ENCODE results near the gene CD33.

The CD33 gene

DNA sequence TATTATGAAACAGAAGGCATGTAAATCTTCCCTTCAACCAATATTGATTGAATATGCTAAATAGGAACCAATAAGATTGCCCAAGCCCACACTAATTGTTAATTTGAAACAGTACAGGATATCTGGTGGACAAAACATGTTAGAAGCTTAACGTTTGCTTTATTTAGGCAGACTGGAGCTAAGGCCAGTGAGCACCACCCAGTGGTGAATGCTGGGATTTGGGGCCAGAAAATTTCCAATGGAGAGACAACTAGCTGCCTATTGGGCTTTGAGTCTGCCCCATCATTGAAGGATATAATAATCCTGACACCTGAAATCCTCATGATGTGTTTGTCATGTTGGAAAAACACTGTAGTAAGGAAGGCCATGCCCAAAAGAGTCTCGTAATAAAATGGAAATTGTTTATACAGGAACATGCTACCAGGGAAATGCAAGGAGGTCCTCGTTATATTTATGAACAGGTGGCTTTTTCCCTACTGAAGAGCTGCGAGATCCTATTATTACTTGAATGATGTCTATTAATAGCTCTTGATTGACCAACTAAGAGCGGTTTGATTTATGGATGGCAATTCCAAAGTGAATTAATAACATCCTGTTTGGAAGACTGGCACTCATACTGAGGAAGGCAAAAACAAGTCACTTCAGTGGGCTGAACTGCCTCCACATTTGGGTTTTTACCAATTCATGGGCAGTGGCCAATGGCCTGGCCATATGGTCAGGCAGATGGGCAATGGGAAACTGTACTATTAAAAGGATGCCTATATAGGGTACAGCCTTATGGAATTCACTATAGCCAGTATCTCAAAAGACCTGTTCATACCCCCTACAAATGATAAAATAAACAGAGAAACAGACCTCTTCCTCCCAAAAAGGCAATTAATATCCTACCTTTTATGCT, 34.7 kb downstream of the CD33 start:
- no peak for DNase-seq

DNA sequence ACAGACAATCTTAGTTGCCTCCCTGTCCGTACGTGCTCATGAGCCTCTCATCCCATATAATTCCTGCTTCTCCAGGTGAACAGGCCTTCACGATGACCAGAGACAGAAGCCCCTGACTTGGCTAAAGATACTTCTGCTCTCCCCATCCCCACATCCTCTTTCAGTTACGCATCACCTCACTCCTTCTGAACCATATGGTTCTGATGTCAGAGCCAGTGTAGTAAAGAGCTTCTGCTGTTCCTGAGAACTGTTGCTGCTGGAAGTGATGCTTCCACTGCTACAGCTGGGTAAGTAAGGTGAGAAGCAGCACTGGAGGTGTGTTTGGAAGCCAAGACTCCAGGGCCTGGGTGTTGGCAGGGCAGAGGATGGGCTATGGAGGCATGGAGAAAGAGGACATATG, 38.9 kb downstream of the CD33 start:
- DNase-seq = no peak

DNA sequence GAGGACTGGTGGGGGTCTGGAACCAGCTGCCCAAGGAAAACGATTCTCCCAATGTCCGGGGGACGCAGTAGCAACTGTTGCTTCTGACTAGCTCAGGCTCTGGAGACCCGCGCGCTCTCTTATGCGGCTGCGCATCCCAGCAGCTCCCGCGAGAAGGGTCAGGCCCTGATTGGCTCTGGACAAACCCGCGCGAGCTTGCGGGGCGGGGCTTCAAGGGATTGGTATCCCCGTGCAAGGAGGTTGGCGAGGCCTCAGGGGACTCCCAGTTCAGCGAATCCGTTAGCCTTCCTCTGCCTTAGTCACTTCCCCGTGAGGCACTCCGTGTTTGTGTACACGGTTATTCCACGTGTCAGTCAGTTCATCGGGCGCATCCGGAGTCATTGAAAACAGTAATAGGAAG, 46.2 kb downstream of the CD33 start:
- DNase-seq = no peak

DNA sequence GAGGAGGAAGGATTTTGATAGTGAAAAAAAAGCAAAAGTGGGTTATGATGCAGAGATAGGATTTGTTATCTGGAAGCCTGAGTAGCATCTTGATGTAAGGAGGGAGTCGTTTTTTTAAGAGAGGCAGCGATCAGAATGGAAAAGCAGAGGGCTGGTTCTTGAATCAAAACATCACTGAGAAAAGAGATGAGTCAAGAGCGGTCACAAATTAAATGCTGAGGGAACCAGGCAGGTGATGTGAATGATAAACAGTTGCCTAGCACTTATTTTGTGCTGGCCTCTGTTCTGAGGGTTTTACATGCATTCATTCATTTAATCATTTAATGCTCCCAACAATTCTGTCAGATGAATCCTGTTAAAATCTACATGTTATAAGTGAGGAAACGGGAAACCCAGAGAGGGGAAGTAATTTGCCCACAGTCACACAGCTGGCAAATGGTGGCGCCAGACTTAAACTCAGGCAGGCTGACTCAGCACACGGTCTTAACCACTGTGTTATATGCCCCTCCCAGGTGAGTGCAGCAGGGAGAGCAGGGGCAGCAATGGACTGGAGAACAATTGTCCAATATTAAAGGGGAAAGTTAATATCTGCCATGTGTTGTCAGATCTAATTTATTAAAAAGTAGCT, 47.4 kb downstream of the CD33 start:
- DNase-seq = no peak

DNA sequence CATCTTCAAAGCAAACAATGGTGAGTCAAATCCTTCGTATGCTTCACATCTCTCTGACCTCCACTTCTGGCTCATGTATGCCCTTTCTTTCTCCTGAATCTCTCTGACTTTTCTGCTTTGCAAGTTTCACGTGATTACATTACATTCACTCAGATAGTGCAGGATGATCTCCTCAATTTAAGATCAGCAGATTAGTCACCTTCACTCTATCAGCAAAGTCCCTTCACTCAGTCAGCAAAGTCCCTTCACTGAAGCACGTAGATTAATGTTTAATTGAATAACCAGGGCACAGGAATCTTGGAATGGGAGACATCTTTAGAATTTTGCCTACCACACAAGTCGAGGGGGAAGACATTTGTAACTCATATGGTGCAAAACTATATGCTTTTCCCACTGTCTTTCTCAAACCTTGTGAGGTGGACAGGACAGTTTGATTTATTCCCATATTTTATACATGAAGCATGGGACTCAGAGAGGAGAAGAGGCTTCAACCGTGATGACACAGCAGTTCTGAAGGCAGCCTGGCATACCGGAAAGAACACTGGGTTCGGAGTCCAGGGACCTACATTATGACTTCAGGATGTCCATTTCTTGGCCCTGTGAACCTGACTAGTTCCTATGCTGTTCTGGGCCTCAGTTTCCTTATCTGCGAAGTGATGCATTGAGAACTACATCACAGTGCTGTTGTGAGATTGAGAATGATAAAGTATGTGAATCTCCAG, 49.3 kb downstream of the CD33 start:
- no peak for DNase-seq

DNA sequence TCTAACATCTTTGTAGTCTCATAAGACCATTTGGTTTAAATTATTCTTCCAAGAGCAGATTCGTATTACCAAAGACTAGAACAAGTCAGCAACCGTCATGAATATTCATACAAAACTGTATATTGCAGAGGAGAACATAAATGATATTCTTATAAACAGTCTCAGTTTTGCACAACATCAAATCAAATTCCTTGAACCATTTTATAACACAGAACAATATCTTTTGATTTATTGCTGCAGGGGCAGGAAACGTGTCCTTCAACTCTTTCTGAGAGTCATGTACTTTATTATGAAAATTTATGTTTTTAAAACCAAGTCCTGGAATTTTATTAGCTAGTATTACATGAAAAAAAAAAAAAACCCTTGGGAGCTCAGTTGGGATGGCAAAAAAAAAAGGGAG, 52.2 kb downstream of the CD33 start:
- no peak for DNase-seq

DNA sequence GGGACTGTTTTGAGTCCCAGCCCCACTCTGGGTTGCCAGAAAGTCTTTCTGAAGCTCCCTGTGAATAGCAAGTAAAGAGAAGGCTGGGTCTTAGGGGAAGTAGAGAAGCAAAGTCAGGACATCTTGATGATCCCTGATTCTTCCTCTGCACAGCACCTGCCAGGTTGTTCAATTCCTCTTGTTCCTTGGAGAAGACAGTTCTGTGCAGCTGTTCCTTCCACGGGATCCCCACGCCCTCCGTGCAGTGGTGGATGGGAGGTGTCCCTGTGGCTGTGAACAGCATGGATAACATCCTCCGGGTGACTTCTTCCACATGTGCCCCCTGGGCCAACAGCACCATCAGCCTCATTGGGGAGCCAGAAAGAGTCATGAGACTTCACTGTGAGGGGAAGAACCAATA, 57.5 kb downstream of the CD33 start:
- no peak for DNase-seq

DNA sequence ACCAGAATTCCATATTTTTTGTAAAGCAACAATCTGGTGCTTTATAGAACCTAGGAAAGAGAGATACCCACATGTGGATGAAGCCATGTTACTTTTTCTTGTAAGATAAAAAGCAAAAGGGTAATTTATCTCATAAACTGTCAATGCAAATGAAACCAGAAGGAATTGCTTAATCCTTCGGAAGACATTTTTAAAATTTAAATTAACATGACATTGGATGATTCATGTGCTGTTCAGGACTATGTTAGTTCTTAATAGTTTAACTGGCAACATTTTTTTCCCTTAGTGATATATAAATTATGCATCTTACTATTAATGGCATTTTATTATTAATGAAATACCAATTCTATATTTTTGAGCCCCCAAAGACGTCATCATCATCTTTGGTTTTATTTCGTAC, 60.8 kb downstream of the CD33 start:
- no peak for DNase-seq
